NCI-H510A treated with DMSO at 0.1 percent for 48 hours (cell line): ENCODE measurements around the gene EBF3.

Experiments
- DNase-seq: peaks from one replicate; lab custom pipeline; 2025; lab: John Stamatoyannopoulos, UW

The EBF3 gene

GRCh38 chr10:129796710-129797420 lies 167.2 kb downstream of the EBF3 start:
- DNase-seq: no peak

DNA sequence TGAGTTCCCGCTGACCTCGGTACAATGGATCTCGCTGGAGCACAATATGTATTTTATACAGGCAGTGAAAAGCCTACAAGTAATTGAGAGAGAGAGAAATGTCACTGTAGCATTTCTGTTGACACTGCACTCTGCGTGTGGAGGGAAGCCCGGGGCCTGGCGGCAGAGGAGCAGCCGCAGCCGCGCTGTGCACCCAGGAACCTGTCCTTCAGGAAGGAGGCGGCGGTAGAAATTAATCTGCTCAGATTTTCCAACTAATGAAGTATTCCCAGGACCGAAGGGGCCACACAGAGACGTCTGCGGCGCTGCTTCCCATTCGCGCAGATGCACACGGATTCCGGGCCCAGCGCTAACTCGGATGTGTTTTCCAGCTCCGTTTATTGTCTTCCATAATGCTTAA lies 170.1 kb downstream of the EBF3 start:
- DNase-seq: no peak

- no peak for DNase-seq
Measured at GRCh38 chr10:129793479-129793878, 170.6 kb downstream of the EBF3 start.

DNA sequence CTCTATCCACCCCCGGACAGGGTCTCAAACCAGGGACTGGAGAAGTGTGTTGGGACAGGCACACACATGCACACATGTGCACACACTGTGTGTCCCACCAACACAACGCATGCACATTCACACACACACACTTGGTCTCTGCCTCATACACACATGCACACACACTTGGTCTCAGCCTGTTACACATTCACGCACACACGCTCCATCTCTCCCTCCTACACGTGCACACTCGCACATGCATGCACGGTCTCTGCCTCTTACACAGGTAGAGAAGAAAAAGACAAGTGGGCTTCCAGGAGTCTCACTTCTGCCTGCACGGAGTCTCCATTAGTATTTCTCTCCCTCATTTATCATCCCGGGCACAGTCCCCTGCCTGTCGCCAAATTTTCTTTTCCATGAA lies 171.2 kb downstream of the EBF3 start:
- no peak for DNase-seq

DNA sequence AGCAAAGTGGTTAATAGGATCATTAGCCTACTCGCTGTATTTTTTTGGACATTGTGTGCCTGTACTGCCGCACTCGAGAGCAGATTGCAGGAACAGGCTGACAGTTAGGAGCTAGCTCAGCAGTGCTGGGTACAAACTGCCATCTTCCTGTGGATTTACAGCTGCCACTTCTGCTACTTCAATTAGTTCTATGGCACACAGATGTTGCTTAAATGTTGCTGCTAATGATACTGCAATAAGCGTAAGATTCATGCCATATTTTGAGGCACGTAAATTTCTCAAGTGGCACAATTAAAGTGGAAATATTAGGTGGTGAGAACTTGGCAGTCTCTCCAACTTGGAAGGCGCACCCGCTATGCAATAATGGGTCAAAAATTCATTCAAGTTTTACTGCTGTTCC lies 171.9 kb downstream of the EBF3 start:
- DNase-seq: no peak

DNA sequence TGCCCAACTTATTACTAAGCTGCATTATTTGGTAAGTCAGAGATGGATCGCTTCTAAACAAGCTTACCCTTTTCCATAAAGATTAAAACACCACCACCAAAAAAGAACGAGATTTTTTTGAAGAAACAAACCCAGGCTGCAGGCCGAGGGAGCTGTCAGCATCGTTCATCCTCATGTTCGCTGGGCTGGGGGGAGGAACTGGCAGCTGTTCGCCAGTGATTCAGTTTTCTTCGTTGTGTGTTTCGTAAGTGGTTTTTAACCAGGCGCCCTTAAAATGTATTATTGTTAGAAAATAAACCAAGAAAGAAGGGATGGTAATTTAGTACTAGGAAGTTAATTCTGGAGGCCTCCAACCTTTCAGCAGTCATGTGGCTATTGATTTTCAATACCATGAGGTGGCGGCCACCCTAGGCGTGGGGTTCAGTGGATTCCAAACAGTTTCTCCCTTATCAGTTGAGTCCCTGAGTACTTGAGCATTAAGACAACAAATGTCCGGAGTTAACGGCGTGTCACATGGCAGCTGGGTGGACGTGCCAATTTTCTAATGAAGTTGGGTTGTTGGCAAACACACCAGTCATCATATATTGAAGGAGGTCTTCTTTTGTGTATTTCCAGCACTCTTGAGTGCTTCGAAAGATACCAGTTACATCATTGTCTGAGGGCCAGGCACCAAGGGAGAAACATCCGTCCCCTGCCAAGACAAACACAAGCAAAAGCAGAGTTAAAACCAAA lies 173.2 kb downstream of the EBF3 start:
- no peak for DNase-seq

DNA sequence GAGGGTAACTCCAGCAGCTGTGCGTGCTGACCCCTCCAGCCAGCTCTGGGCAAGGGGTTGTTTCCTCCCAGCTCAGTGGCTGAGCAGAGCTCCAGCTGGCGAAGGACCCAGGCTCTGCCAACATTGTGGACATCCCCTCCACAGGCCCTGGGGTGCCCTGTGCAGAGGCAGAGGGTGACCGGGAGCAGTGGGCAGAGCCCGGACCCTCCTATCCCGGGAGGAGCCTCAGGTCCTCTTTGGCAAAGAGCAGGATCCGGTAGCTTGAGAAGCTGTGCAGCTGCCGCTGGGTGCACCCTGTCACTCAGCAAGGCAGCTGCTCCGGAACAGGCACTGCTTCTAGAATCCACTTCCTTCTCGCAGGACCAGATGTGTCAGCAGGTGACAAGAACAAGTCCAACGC lies 175.9 kb downstream of the EBF3 start:
- no peak for DNase-seq

DNA sequence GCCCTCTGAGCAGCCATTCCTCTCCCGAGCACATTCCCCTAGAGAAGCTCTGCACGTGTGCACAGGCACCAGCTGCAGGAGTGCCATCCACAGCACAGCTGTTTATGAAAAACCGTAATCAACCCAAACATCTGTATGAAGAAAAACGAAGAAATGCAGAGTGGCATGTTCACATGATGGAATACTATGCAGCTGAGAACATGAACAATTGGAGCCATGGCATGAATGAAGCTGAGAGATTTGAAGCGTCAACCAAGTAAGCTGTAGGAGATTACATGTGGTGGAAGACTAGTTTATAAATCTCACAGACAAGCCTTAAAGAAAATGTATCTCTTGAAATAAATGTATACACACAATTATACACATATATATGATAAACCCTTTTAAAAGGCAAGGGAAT lies 176.5 kb downstream of the EBF3 start:
- DNase-seq: no peak

DNA sequence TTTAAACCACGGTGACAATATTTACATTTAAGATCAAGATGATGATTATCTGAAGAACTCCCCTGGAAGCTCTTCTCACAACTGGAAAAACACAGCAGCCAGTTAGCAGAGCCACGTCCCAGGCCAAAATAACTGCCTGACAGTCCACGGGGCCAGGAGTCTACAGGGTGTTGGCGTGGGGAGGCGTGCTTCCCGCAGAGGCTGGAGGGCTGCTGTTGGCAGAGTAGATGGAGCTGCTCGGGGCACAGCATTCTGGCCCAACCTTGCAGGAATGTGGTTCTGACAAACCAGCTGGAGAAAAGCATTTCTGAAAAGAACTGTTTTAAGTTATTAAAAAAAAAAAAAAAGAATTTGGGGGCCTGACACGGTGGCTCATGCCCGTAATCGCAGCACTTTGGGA lies 177.9 kb downstream of the EBF3 start:
- DNase-seq: no peak

DNA sequence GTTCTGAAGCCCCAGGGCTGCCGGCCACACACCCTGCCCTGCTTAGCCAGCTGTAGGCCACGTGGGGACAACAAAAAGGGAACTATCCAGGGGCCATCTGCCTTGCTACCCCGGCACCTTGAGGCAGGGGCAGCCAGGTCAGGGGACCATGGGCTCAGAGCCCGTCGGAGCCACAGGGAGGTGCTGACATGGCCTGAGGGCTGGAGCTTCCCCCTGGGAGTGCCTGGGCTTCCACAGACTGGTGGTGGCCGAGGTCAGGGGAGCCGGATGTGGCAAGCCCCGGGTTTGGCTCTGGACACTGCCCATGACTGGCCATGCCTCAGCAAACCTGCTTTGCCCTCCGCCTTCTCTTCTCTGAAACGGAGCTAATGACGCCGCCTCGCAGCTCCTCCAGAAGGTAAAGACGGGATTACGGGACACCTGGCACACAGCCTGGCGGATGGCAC lies 178.5 kb downstream of the EBF3 start:
- no peak for DNase-seq
